Left ventricle myocardium superior (tissue), 1 donor: ENCODE data around the gene FBN3. TPM values are rescaled to one million over a fixed set of nuclear protein-coding genes. Genes with fewer than 3 reads are reported as not detected.
"Not testable (repeated sequence)": the region's sequence is repeated elsewhere in the genome, so short reads cannot be mapped to it uniquely, and the experiment has no call there.

ENCODE experiments used
- ATAC-seq: fragments of 200-7000 bp; cut with Tn5 transposase; one replicate; pipeline ENCODE4 v1.9.1; 2020; ENCODE audit warnings: mild to moderate bottlenecking, moderate library complexity
- DNase-seq: peaks from one replicate; pipeline ENCODE4 v3.0.0-alpha.2; 2020
- intact Hi-C: fragments of 100-400 bp; cut with micrococcal nuclease; formaldehyde crosslinking; loops from one replicate; pipeline ENCODE4 v1.11.0; 2022
- total RNA-seq: library from RNA; stranded (reverse); fragmentation: NEBNext Ultra II Directional; extraction: Animal tissue kit (Norgen Biotek cat#: 25700); gene quantifications from one replicate; pipeline ENCODE4 v1.2.1, GENCODE V29; 2021
- donor health status: DM: no; HTN: yes; CAD: no; lungs with severe emphysema.

The FBN3 gene
- total RNA-seq, 1 donor from 2014 or later: not detected

- DNase-seq (no peak), ATAC-seq (no peak)
- intact Hi-C loops: no loop called here
These were observed 23.4 kb downstream of the FBN3 start for GRCh38 chr19:8126008-8126407.

- DNase-seq: no peak
- intact Hi-C loops: no loop called here
- ATAC-seq: no peak
These were observed 25.7 kb downstream of the FBN3 start for GRCh38 chr19:8123683-8124082.

GRCh38 chr19:8120636-8121480 is 28.5 kb downstream of the FBN3 start:
- DNase-seq: no peak
- no peak for ATAC-seq
- intact Hi-C loops: no loop called here

- no peak for ATAC-seq
- intact Hi-C loops: no loop called here
- no peak for DNase-seq
These were observed 31.4 kb downstream of the FBN3 start for GRCh38 chr19:8117991-8118390.

- intact Hi-C loops: no loop called here
- ATAC-seq (no peak), DNase-seq (no peak)
These were observed 32.7 kb downstream of the FBN3 start for GRCh38 chr19:8116437-8117293.

GRCh38 chr19:8115805-8116396 is 33.5 kb downstream of the FBN3 start:
- intact Hi-C loops: no loop called here
- ATAC-seq (no peak), DNase-seq (no peak)

GRCh38 chr19:8113017-8113416 is 36.4 kb downstream of the FBN3 start:
- DNase-seq: no peak
- no peak for ATAC-seq
- intact Hi-C loops: no loop called here

- no peak for ATAC-seq
- DNase-seq: no peak
- intact Hi-C loops: no loop called here
These were observed 38.0 kb downstream of the FBN3 start for GRCh38 chr19:8111376-8111775.

- no peak for ATAC-seq
- DNase-seq: no peak
- intact Hi-C loops: no loop called here
These were observed 38.5 kb downstream of the FBN3 start for GRCh38 chr19:8110931-8111330.

GRCh38 chr19:8109890-8110662 is 39.3 kb downstream of the FBN3 start:
- no peak for ATAC-seq
- intact Hi-C loops: no loop called here
- no peak for DNase-seq

GRCh38 chr19:8109455-8109854 is 39.9 kb downstream of the FBN3 start:
- intact Hi-C loops: no loop called here
- ATAC-seq (no peak), DNase-seq (no peak)

GRCh38 chr19:8108560-8109445 is 40.6 kb downstream of the FBN3 start:
- intact Hi-C loops: no loop called here
- DNase-seq (no peak), ATAC-seq (no peak)

GRCh38 chr19:8107301-8107903 is 42.0 kb downstream of the FBN3 start:
- ATAC-seq (no peak), DNase-seq (no peak)
- intact Hi-C loops: no loop called here

- DNase-seq: no peak
- intact Hi-C loops: no loop called here
- no peak for ATAC-seq
These were observed 43.9 kb downstream of the FBN3 start for GRCh38 chr19:8105471-8105870.

- DNase-seq, intact Hi-C loops, ATAC-seq: not testable (repeated sequence)
These were observed 47.5 kb downstream of the FBN3 start for GRCh38 chr19:8101910-8102309.

GRCh38 chr19:8101311-8101710 is 48.1 kb downstream of the FBN3 start:
- intact Hi-C loops: no loop called here
- no peak for DNase-seq
- no peak for ATAC-seq

GRCh38 chr19:8097681-8098567 is 51.5 kb downstream of the FBN3 start:
- intact Hi-C loops: no loop called here
- ATAC-seq (no peak), DNase-seq (no peak)
